ENCODE data around the gene UCP3.

UCP3 gene

GRCh38 chr11:73978576-73979086 lies 30.3 kb downstream of the UCP3 start:
- DNase-seq (ENCODE audit: low read depth, low spot score): no peak

GRCh38 chr11:73977856-73978519 lies 30.9 kb downstream of the UCP3 start:
- no peak for DNase-seq (ENCODE audit: low read depth, low spot score)

GRCh38 chr11:73976451-73977151 lies 32.3 kb downstream of the UCP3 start:
- no peak for DNase-seq (ENCODE audit: low read depth, low spot score)

- no peak for DNase-seq (ENCODE audit: low read depth, low spot score)
Measured at GRCh38 chr11:73975479-73975757, 33.5 kb downstream of the UCP3 start.

GRCh38 chr11:73974604-73975478 lies 34.0 kb downstream of the UCP3 start:
- DNase-seq (ENCODE audit: low read depth, low spot score): no peak

GRCh38 chr11:73972620-73973449 lies 36.0 kb downstream of the UCP3 start:
- no peak for DNase-seq (ENCODE audit: low read depth, low spot score)

- DNase-seq (ENCODE audit: low read depth, low spot score): no peak
Measured at GRCh38 chr11:73972187-73972586, 36.7 kb downstream of the UCP3 start.

- DNase-seq (ENCODE audit: low read depth, low spot score): no peak
Measured at GRCh38 chr11:73971175-73971719, 37.6 kb downstream of the UCP3 start.

GRCh38 chr11:73969991-73970800 lies 38.7 kb downstream of the UCP3 start:
- no peak for DNase-seq (ENCODE audit: low read depth, low spot score)

GRCh38 chr11:73969091-73969490 lies 39.8 kb downstream of the UCP3 start:
- DNase-seq (ENCODE audit: low read depth, low spot score): no peak

- no peak for DNase-seq (ENCODE audit: low read depth, low spot score)
Measured at GRCh38 chr11:73968356-73968966, 40.4 kb downstream of the UCP3 start.

- DNase-seq (ENCODE audit: low read depth, low spot score): no peak
Measured at GRCh38 chr11:73965764-73966121, 43.1 kb downstream of the UCP3 start.

GRCh38 chr11:73965076-73965763 lies 43.7 kb downstream of the UCP3 start:
- DNase-seq (ENCODE audit: low read depth, low spot score): no peak

GRCh38 chr11:73963861-73964260 lies 45.0 kb downstream of the UCP3 start:
- DNase-seq (ENCODE audit: low read depth, low spot score): no peak

- DNase-seq (ENCODE audit: low read depth, low spot score): no peak
Measured at GRCh38 chr11:73962101-73962705, 46.7 kb downstream of the UCP3 start.

- no peak for DNase-seq (ENCODE audit: low read depth, low spot score)
Measured at GRCh38 chr11:73961321-73961720, 47.6 kb downstream of the UCP3 start.

GRCh38 chr11:73958521-73959141 lies 50.3 kb downstream of the UCP3 start:
- DNase-seq (ENCODE audit: low read depth, low spot score): no peak

GRCh38 chr11:73957654-73958361 lies 51.1 kb downstream of the UCP3 start:
- DNase-seq (ENCODE audit: low read depth, low spot score): no peak

Data from brain pericyte (primary cell).